Stimulated activated CD4-positive, alpha-beta T cell treated with anti-CD3 and anti-CD28 coated beads, Interleukin-1b, Interleukin-23, amount 100 ng/mL, for 24 hours (primary cell): ENCODE results near the gene PRUNE2.
"Not testable (repeated sequence)": the region's sequence is repeated elsewhere in the genome, so short reads cannot be mapped to it uniquely, and the experiment has no call there.

Experiments used
- DNase-seq, 4 experiments: peaks; one replicate each; pipeline ENCODE4 v3.0.0-alpha.2; 2020; ENCODE audit warnings: low read depth in 4 of 4, low spot score in 1 of 4

Gene PRUNE2

GRCh38 chr9:76905791-76906646 is at the start of gene PRUNE2:
PRUNE2 (minus strand) TSS chr9:76906114; CDS start chr9:76905963, 151 bp downstream.
- peak in 1 of 4 experiments; percentile 6 for DNase-seq

DNA sequence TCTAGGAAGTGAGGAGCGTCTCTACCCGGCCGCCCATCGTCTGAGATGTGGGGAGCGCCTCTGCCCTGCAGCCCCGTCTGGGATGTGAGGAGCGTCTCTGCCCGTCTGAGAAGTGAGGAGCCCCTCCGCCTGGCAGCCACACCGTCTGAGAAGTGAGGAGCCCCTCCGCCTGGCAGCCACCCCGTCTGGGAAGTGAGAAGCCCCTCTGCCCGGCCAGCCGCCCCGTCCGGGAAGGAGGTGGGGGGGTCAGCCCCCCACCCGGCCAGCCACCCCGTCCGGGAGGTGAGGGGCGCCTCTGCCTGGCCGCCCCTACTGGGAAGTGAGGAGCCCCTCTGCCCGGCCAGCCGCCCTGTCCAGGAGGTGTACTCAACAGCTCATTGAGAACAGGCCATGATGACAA is 49.5 kb upstream of the PRUNE2 start:
- not testable (repeated sequence) for DNase-seq

DNA sequence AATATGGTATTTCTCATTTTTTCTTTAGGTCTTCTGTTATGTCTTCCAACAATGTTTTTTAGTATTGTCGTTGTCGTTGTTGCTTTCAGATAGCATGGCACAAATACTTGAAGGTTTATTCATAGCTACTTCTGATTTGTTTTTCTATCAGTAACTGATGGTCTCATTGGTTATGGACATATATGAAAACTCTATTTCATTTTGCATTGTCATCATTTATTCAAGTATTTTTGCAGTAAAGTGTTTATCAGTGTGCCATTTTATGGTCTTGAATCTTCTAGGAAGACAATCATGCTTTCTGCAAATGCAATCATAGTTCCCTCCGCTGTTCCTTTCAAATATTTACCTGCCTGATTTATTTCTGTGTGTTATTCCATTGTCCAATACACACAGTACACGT is 44.0 kb upstream of the PRUNE2 start:
- DNase-seq = no peak

GRCh38 chr9:76944011-76944410 is 38.1 kb upstream of the PRUNE2 start:
- DNase-seq = no peak

DNA sequence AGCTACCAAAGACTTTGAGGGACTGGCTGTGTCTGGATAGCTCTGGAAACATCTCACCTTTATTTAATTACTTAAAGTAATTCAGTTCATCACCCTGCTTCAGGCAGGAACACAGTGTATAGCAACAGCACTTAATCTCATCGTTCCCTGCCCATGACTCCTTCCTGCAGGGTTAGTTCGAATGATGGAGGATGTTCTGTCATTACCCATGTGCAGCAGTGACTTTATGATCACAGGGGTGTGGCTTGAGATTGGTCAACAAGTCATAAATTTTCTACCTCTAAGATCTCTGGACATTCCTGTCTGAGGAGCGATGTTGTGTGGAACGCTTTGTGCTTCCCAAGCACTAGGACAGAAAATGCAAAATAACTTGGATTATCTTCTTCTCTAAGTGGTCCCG is 37.1 kb upstream of the PRUNE2 start:
- no peak for DNase-seq

GRCh38 chr9:76932757-76933156 is 26.8 kb upstream of the PRUNE2 start:
- DNase-seq = no peak

GRCh38 chr9:76932265-76932664 is 26.4 kb upstream of the PRUNE2 start:
- DNase-seq = no peak

DNA sequence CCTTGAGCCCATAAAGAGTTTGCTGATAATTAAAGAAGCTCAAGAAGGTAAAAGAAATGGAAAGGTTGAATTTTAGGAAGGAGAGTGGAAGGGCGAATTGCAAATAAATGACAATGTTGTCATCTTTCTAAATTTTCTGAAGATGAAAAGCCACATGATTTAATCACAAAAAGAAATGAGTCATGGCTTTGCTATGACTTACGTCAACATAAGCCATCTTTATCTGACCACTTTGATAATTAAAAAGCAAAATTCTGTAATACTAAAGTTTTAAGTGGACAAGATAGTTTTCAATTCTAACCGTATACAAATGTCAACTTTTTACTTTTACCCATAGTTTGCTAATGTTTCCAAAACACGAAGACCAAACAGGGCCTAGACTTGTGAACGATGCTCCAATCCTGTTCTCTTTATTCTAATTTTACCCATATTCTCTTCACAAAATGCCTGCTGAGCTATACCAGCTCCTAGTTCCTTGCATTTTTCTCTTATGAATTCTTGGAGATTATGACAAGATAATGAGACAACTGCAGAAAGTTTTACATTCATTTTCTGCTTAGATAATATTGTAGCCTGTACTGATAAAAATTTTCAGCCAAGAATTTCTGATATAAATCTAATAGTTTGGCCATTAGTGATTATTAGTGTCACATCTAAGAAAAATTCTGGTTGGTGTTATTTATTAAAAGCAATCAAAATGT is 21.8 kb upstream of the PRUNE2 start:
- DNase-seq = no peak

- no peak for DNase-seq
Measured at GRCh38 chr9:76926846-76927245, 20.9 kb upstream of the PRUNE2 start.

- no peak for DNase-seq
Measured at GRCh38 chr9:76926324-76926741, 20.4 kb upstream of the PRUNE2 start.

GRCh38 chr9:76921165-76921564 is 15.3 kb upstream of the PRUNE2 start:
- no peak for DNase-seq

DNA sequence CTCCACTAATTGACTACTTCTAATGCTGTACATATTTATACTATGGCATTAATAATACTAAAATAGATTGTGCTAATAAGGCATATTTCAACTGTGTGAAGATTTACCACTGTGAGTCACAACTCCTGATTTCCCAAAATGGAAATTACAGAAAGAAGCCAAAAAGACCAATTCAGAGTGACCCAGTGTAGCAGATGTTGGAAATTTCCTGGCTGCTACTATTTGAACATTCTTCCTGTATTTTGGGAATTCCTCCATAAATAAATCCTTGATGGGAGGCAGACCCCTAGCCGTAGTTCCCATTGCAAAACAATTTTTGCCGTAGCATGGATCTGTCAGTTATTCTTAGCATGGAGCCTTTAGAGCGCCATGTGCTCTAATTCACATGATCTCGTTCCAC is 11.4 kb upstream of the PRUNE2 start:
- DNase-seq = no peak

GRCh38 chr9:76916231-76916630 is 10.3 kb upstream of the PRUNE2 start:
- no peak for DNase-seq

DNA sequence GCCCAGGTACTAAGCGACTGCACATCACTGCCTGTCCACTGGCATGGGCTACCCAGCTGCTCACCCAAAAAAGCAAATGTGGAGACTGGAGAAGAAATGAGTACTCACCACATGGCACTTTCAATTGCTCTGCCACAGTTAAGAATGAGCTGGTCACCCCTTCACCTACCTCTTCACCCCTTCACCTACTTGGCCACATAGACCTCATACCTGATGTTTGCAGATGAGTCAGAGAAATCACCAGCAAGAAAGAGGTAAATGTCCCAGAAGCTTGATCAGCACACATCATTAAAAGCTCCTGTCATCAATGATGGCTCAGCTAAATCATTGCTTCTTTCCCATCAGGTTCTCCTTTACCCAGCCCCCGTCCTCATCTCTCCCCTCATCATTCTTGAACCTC is 7.6 kb upstream of the PRUNE2 start:
- DNase-seq = no peak

GRCh38 chr9:76912636-76913275 is 6.8 kb upstream of the PRUNE2 start:
- DNase-seq = no peak

DNA sequence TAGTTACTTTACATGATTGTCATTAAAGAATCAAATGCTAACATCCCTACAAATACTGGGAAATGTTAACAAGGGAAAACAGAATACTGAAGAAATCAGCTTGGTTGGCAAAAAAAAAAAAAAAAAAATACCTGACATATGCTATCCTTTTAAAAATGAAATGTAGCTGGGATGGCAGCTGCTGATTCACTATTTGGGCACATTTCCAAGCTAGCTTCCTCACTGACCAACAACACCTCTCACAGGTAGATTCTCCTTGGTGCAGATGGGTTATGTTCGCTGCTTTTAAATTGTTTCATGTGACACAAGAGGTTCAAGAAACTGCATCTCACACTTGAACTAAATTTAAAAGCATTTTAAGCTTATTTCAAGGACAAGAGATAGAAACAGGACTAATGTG is 6.1 kb upstream of the PRUNE2 start:
- DNase-seq = no peak

GRCh38 chr9:76910861-76911260 is 4.9 kb upstream of the PRUNE2 start:
- no peak for DNase-seq

GRCh38 chr9:76906647-76906975 is 697 bp upstream of the PRUNE2 start:
- DNase-seq = no peak

DNA sequence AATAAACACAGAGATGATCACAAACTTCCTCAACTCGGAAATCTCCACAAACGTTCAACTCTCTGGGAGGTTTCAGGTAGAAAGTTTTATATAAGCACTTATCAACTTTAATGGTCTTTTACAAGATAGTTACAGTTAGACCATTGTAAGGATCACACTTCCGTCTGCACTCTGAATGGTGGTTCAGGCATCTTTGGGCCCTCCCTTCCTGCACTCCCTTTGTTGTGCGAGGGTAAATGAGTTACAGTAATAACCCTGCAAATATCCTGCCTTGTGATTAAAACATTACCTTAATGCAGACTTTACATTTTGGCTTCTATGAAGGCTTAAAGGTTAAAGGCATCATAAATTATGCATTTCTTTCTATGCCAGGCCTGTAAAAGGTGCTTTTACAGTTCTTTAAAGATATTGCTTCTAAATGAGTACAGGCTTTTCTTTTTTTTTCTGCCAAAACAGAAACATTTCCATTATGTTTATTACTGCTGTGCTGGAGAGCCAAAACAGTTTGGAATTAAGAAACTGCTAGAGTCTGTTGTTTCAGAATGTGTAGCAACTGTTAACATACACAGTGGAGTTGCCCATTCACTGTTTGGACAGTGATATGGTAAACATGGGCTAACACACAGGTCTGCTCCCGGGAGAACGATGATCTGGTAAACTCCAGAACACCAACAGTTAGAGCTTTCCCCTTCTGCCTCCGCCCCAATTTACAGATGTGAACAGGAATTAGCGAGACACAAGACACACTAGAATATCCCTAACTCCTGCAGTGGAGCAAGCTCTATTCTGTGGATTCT is 1.1 kb downstream of the PRUNE2 start:
- no peak for DNase-seq

DNA sequence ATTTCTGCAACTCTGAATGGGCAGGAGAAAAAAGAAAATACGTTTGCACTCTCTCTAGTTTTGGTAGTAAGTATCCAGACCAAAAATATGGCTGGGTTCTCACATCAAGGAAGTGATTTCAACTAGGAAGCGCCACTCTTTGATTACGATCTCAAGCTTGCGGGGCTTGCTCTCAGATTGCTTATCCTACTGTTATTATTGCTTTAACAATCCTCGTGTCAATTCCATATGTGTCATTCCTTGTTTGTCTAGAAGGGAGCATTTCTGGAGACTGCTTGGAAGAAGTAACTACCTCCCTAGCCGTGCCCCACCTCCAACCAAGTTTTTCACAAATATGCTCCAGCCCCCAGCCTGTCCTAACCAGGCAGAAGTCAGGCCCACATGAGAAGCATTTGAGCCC is 3.5 kb downstream of the PRUNE2 start:
- no peak for DNase-seq

DNA sequence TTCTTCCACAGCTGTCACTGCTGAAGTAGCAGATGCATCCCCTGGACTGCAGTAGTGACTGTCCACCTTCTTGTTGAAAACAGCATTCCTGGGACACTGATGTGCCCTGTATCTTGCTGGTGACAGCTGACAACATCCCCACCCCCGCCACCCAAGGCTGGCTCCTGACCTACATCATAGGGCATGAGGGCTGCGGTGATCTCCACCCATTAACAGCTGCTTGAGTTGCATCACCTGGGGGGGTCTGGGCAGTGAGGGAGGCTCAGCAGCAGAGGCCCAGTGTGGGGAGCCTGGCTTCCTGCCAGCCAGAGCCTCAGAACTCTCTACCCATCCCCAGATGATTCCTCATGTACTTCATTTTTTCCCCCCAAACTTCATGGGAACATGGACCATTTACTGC is 4.1 kb downstream of the PRUNE2 start:
- no peak for DNase-seq
